Esophagus (tissue), 2 donors: Measurements from ENCODE around the gene ARHGAP24. TPM values are rescaled to one million over a fixed set of nuclear protein-coding genes. Genes with fewer than 3 reads are reported as not detected.

Experiments used
- H3K27ac ChIP-seq, 2 donors: one replicate each; pipeline ENCODE4 v1.5.1; 2013; ENCODE audit warnings: low read depth in 2 of 2, mild to moderate bottlenecking in 2 of 2, inconsistent platforms in 1 of 2, low read length in 1 of 2, moderate library complexity in 1 of 2
- H3K27me3 ChIP-seq, 2 donors: one replicate each; pipeline ENCODE4 v1.6.1; 2013; ENCODE audit warnings: low read length in 2 of 2, control low read depth in 1 of 2, mild to moderate bottlenecking in 1 of 2; ENCODE audit not compliant: insufficient read depth in 2 of 2, control insufficient read depth in 1 of 2
- H3K36me3 ChIP-seq, 2 donors: one replicate each; pipeline ENCODE4 v1.6.1; 2013; ENCODE audit warnings: low read length in 1 of 2; ENCODE audit not compliant: control insufficient read depth in 2 of 2, insufficient read depth in 2 of 2
- H3K4me1 ChIP-seq, 2 donors: one replicate each; pipeline ENCODE4 v1.6.1; 2013; ENCODE audit warnings: low read length in 1 of 2; ENCODE audit not compliant: control insufficient read depth in 2 of 2, insufficient read depth in 2 of 2
- H3K4me3 ChIP-seq, 2 donors: one replicate each; pipeline ENCODE4 v1.5.1; 2013; ENCODE audit warnings: low read length in 2 of 2, mild to moderate bottlenecking in 2 of 2, low read depth in 1 of 2, moderate library complexity in 1 of 2
- H3K9me3 ChIP-seq, 2 donors: one replicate each; pipeline ENCODE4 v1.6.1; 2013; ENCODE audit warnings: mild to moderate bottlenecking in 2 of 2, low read depth in 1 of 2, low read length in 1 of 2, moderate library complexity in 1 of 2; ENCODE audit not compliant: control insufficient read depth in 2 of 2, insufficient read depth in 1 of 2
- WGBS, 2 donors: extraction: QIAGEN DNeasy Blood & Tissue Kit; methylation state at CpG; one replicate each; pipeline ENCODE4 v1.1.7; 2013; 5-methylcytosine and 5-hydroxymethylcytosine counted together
- polyA plus RNA-seq, 2 donors: library from polyadenylated mRNA; stranded (reverse); fragments of 200-250 nt; gene quantifications; one replicate each; pipeline ENCODE4 v1.2.3, GENCODE V29; 2013
- donor health status: healthy with polysubstance abuse.
- donor health status: Bipolar disorder and iron deficiency.

Gene ARHGAP24
- polyA plus RNA-seq, 2 donors, result 2.0 to 2.8 TPM

- 84 to 85% methylated on average over 2 of the region's 2 CpGs for WGBS, 2 donors
- H3K36me3 ChIP-seq, result no peaks in the 10 kb centered on the region
- H3K27ac ChIP-seq, result no peak overlapping the region
- H3K27me3 ChIP-seq, result no peaks in the 10 kb centered on the region
- H3K4me1 ChIP-seq, result no peaks in the 10 kb centered on the region
- no peaks in the 10 kb centered on the region for H3K9me3 ChIP-seq
- no peak overlapping the region for H3K4me3 ChIP-seq
Measured at GRCh38 chr4:85854546-85854945, 379.6 kb downstream of the ARHGAP24 start.

- H3K27ac ChIP-seq, result no peak overlapping the region
- no peaks in the 10 kb centered on the region for H3K9me3 ChIP-seq
- H3K27me3 ChIP-seq, result no peaks in the 10 kb centered on the region
- no peaks in the 10 kb centered on the region for H3K36me3 ChIP-seq
- WGBS, 2 donors, result 65 to 66% methylated on average over 6 of the region's 6 CpGs
- H3K4me3 ChIP-seq, result no peak overlapping the region
- H3K4me1 ChIP-seq, result no peaks in the 10 kb centered on the region
Measured at GRCh38 chr4:85860066-85860740, 385.3 kb downstream of the ARHGAP24 start.

GRCh38 chr4:85861064-85861765 lies 386.3 kb downstream of the ARHGAP24 start:
- Histone ChIP-seq H3K36me3 (no peaks in the 10 kb centered on the region), H3K4me3 (no peak overlapping the region), H3K9me3 (no peaks in the 10 kb centered on the region), H3K4me1 (no peaks in the 10 kb centered on the region), H3K27ac (no peak overlapping the region), H3K27me3 (no peaks in the 10 kb centered on the region)
- WGBS, 2 donors, result 47 to 50% methylated on average over 5 of the region's 5 CpGs

- H3K27me3 ChIP-seq, result no peaks in the 10 kb centered on the region
- WGBS, 2 donors, result 84 to 85% methylated on average over 4 of the region's 4 CpGs
- no peaks in the 10 kb centered on the region for H3K36me3 ChIP-seq
- H3K27ac ChIP-seq, result no peak overlapping the region
- H3K4me3 ChIP-seq, result no peak overlapping the region
- H3K9me3 ChIP-seq, result no peaks in the 10 kb centered on the region
- H3K4me1 ChIP-seq, result no peaks in the 10 kb centered on the region
Measured at GRCh38 chr4:85862896-85863295, 387.9 kb downstream of the ARHGAP24 start.

GRCh38 chr4:85864259-85865205 lies 389.6 kb downstream of the ARHGAP24 start:
- H3K27ac ChIP-seq, result no peak overlapping the region
- no peaks in the 10 kb centered on the region for H3K4me1 ChIP-seq
- H3K36me3 ChIP-seq, result no peaks in the 10 kb centered on the region
- no peak overlapping the region for H3K4me3 ChIP-seq
- H3K27me3 ChIP-seq, result no peaks in the 10 kb centered on the region
- 65 to 71% methylated on average over 5 of the region's 5 CpGs for WGBS, 2 donors
- no peaks in the 10 kb centered on the region for H3K9me3 ChIP-seq

GRCh38 chr4:85865256-85865655 lies 390.3 kb downstream of the ARHGAP24 start:
- no peak overlapping the region for H3K27ac ChIP-seq
- H3K27me3 ChIP-seq, result no peaks in the 10 kb centered on the region
- no peaks in the 10 kb centered on the region for H3K9me3 ChIP-seq
- H3K4me3 ChIP-seq, result no peak overlapping the region
- no peaks in the 10 kb centered on the region for H3K4me1 ChIP-seq
- H3K36me3 ChIP-seq, result no peaks in the 10 kb centered on the region

GRCh38 chr4:85866508-85866907 lies 391.6 kb downstream of the ARHGAP24 start:
- no peaks in the 10 kb centered on the region for H3K27me3 ChIP-seq
- no peak overlapping the region for H3K4me3 ChIP-seq
- 69 to 79% methylated on average over 1 of the region's 1 CpG for WGBS, 2 donors
- H3K4me1 ChIP-seq, result no peaks in the 10 kb centered on the region
- H3K27ac ChIP-seq, result no peak overlapping the region
- H3K9me3 ChIP-seq, result no peaks in the 10 kb centered on the region
- no peaks in the 10 kb centered on the region for H3K36me3 ChIP-seq

- Histone ChIP-seq H3K9me3 (no peaks in the 10 kb centered on the region), H3K27ac (no peak overlapping the region), H3K36me3 (no peaks in the 10 kb centered on the region), H3K27me3 (no peaks in the 10 kb centered on the region), H3K4me1 (no peaks in the 10 kb centered on the region), H3K4me3 (no peak overlapping the region)
- 70 to 80% methylated on average over 1 of the region's 1 CpG for WGBS, 2 donors
Measured at GRCh38 chr4:85867271-85867670, 392.3 kb downstream of the ARHGAP24 start.

- no peak overlapping the region for H3K27ac ChIP-seq
- 72 to 73% methylated on average over 5 of the region's 5 CpGs for WGBS, 2 donors
- no peak overlapping the region for H3K4me3 ChIP-seq
- no peaks in the 10 kb centered on the region for H3K4me1 ChIP-seq
- H3K9me3 ChIP-seq, result no peaks in the 10 kb centered on the region
- no peaks in the 10 kb centered on the region for H3K36me3 ChIP-seq
- H3K27me3 ChIP-seq, result no peaks in the 10 kb centered on the region
Measured at GRCh38 chr4:85869181-85869580, 394.2 kb downstream of the ARHGAP24 start.
